Pancreas (tissue), 10 donors: ENCODE data around the gene MIER3. TPM values are rescaled to one million over a fixed set of nuclear protein-coding genes. Genes with fewer than 3 reads are reported as not detected.
"Not testable (repeated sequence)": the region's sequence is repeated elsewhere in the genome, so short reads cannot be mapped to it uniquely, and the experiment has no call there.

Source experiments
- ATAC-seq, 4 donors: fragments of 200-7000 bp; cut with Tn5 transposase; one replicate each; pipeline versions ENCODE4 v1.8.0 to v1.9.1; 2020; ENCODE audit warnings: mild to moderate bottlenecking in 4 of 4, moderate library complexity in 4 of 4
- DNase-seq, 6 donors: peaks; one replicate each; pipeline ENCODE4 v3.0.0-alpha.2; 2020
- FAIRE-seq: peaks from 2 replicates; lab custom pipeline; 2012; peaks lifted over from hg19 to GRCh38; lab: Jason Lieb, UNC
- H3K27ac ChIP-seq, 4 donors: fragments of 200-600 bp; sonication (generic); 1 replicate in 3 of 4; 2 replicates in 1 of 4; pipeline versions ENCODE4 v1.5.0 to v1.8.0; 2020
- H3K27me3 ChIP-seq, 4 donors: fragments of 200-600 bp; one replicate each; pipeline ENCODE4 v1.8.0; 2021
- H3K36me3 ChIP-seq, 3 donors: fragments of 200-600 bp; sonication (generic) in 1 of 3; one replicate each; pipeline versions ENCODE4 v1.5.0 to v1.8.0; 2020 to 2021
- H3K4me1 ChIP-seq, 3 donors: fragments of 200-600 bp; one replicate each; pipeline ENCODE4 v1.8.0; 2021
- H3K4me3 ChIP-seq, 4 donors: fragments of 200-600 bp; sonication (generic) in 2 of 4; one replicate each; pipeline versions ENCODE4 v1.5.0 to v1.8.0; 2020 to 2021
- H3K9me3 ChIP-seq, 4 donors: fragments of 200-600 bp; one replicate each; pipeline ENCODE4 v1.8.0; 2021
- WGBS, 2 donors: extraction: QIAGEN DNeasy Blood & Tissue Kit; methylation state at CpG; one replicate each; pipeline ENCODE4 v1.1.7; 2013; 5-methylcytosine and 5-hydroxymethylcytosine counted together
- intact Hi-C, 3 donors: fragments of 100-400 bp; cut with DNase I; formaldehyde crosslinking; loops; one replicate each; pipeline versions ENCODE4 v1.11.1 to v1.14.2; 2022
- polyA plus RNA-seq, 2 donors: library from polyadenylated mRNA; stranded (reverse); fragments of 200-250 nt; gene quantifications; one replicate each; pipeline ENCODE4 v1.2.3, GENCODE V29; 2013
- total RNA-seq, 6 donors: library from RNA; stranded (reverse); fragmentation: NEBNext Ultra II Directional in 4 of 6; extraction: Animal tissue kit (Norgen Biotek cat#: 25700) in 4 of 6; gene quantifications; one replicate each; pipeline versions ENCODE4 v1.2.1 to v1.2.4, GENCODE V29; 2021 to 2023
- TF ChIP-seq, protein P1 (sequence below), 4 donors: fragments of 200-600 bp; sonication (generic) in 3 of 4; IDR thresholded peaks; one replicate each; pipeline versions ENCODE4 v1.5.0 to v1.8.0; 2021; ENCODE audit warnings: antibody characterized with exemption in 4 of 4
- donor health status: healthy with polysubstance abuse.
- donor health status: DM: no; HTN: no; CAD: no; lungs with moderate emphysema.
- donor health status: DM: no; HTN: no; CAD: no.
- donor health status: control.
- donor health status: control.
- donor health status: Bipolar disorder and iron deficiency.
- donor health status: DM: yes; HTN: yes; CAD: no.
- donor health status: DM: no; HTN: no; CAD: no.
- donor health status: DM: no; HTN: no; CAD: no.
- donor health status: DM: yes; HTN: yes; CAD: no.

The MIER3 gene
- total and polyA plus RNA-seq, 8 donors: 3.8 to 16.3 (median 8.0) TPM

DNA sequence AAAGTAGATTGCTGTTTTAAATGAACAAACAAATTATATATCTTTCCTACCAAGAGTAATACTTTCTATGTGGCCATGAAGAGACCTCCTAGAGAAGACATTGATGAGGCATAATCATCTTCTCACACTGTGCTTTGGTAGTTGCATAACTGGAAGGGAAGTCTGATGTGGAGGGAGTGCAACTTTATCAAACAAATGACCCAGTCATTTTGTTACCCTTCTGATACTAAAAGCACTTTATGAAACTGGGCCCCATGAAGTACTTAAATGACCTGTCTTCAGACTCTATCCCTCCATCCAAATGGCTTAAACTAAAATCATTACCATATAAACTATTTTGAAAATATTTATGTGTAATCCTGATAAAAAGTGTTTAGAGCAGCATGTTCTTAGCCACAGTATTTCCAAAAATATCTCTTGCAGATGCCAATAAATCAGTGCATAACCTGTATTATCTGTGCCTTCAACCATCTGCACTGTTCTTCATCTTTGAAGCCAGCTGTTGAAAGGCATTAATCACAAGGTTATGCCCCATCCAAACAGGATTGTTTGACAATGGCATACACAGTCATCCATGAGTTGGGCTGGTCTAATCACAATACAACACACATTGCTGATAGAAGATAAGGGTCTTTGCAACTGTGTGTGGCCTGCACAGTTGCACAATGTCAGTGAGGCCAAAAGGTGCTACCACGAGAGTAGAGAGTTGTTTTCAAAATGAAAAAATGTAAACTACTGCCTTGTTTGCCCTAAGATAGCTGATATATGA is 31.9 kb upstream of the MIER3 start:
- H3K27ac ChIP-seq: no peak overlapping the region
- H3K27me3 ChIP-seq: no peaks in the 10 kb centered on the region
- no peak for DNase-seq
- no peaks in the 10 kb centered on the region for H3K9me3 ChIP-seq
- no peak for ATAC-seq
- intact Hi-C loops: no loop called here
- H3K36me3 ChIP-seq: no peaks in the 10 kb centered on the region
- 38 to 39% methylated on average over 1 of the region's 1 CpG for WGBS, 2 donors
- no peak overlapping the region for H3K4me3 ChIP-seq
- H3K4me1 ChIP-seq: no peaks in the 10 kb centered on the region
- TF ChIP-seq, protein P1, sequence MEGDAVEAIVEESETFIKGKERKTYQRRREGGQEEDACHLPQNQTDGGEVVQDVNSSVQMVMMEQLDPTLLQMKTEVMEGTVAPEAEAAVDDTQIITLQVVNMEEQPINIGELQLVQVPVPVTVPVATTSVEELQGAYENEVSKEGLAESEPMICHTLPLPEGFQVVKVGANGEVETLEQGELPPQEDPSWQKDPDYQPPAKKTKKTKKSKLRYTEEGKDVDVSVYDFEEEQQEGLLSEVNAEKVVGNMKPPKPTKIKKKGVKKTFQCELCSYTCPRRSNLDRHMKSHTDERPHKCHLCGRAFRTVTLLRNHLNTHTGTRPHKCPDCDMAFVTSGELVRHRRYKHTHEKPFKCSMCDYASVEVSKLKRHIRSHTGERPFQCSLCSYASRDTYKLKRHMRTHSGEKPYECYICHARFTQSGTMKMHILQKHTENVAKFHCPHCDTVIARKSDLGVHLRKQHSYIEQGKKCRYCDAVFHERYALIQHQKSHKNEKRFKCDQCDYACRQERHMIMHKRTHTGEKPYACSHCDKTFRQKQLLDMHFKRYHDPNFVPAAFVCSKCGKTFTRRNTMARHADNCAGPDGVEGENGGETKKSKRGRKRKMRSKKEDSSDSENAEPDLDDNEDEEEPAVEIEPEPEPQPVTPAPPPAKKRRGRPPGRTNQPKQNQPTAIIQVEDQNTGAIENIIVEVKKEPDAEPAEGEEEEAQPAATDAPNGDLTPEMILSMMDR (IDR thresholded peaks at IDR 0.05): no peak
- no peak for FAIRE-seq

DNA sequence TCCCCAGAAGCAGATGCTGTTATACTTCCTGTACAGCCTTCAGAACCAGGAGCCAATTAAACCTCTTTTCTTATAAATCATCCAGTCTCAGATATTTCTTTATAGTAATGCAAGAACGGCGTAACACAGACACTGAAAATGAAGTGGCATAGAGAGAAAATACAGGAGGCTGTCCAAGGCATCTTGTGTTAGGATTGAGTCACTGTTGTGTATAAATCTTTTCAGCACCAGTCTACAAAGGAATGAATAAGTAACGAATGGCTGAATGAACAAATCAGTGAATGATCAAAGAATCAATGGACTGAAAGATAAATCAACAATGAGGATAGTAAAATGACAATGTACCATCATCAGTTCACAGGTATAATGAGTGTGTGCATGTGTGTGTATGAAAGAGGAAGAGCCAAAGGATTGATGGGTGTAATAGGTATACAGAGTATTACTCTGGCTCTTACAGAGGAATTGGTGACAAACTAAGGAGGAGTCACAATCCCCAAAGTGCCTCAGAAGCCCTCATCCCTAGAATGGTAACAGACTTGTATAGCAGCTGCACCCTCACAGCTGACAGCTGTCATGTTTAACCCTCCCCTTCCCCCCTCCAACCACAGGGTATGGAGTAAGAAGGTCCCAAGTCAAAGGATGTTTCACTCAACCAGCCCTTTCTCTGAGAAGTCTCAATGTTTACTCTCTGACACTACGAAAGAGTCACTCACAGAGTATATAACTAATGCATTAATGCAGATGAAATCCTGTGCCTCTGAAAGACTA is 29.8 kb upstream of the MIER3 start:
- intact Hi-C loops: no loop called here
- WGBS, 2 donors: 92% methylated on average over 4 of the region's 4 CpGs
- Histone ChIP-seq H3K9me3 (no peaks in the 10 kb centered on the region), H3K4me3 (no peak overlapping the region), H3K27me3 (no peaks in the 10 kb centered on the region), H3K36me3 (no peaks in the 10 kb centered on the region), H3K27ac (no peak overlapping the region), H3K4me1 (no peaks in the 10 kb centered on the region)
- FAIRE-seq (no peak), ATAC-seq (no peak), DNase-seq (no peak)
- TF ChIP-seq, protein P1 (IDR thresholded peaks at IDR 0.05): no peak

DNA sequence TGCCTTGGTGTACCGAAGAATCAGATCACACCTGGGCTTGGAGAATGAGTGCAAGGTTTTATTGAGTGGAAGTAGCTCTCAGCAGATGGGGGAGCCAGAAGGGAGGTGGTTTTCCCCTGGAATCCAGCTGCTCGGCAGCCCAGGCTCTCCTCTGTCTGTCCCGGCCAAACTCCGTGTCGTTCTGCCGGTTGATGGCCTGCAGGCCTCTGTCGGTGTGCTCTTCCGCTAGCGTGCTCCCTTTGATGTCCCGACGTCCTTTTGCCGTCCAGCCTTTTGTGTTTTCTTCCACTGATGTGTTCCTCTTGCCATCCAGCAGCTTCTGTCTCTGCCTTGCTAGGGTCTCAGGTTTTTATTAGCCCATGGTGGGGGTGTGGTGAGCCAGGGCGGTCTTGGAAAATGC is 28.0 kb upstream of the MIER3 start:
- TF ChIP-seq, protein P1 (IDR thresholded peaks at IDR 0.05): no peak
- Histone ChIP-seq H3K9me3 (no peaks in the 10 kb centered on the region), H3K36me3 (no peaks in the 10 kb centered on the region), H3K4me1 (no peaks in the 10 kb centered on the region), H3K4me3 (no peak overlapping the region), H3K27me3 (no peaks in the 10 kb centered on the region), H3K27ac (no peak overlapping the region)
- 94% methylated on average over 12 to 13 of the region's 13 CpGs for WGBS, 2 donors
- FAIRE-seq (no peak), DNase-seq (no peak), ATAC-seq (no peak)
- intact Hi-C loops: no loop called here

DNA sequence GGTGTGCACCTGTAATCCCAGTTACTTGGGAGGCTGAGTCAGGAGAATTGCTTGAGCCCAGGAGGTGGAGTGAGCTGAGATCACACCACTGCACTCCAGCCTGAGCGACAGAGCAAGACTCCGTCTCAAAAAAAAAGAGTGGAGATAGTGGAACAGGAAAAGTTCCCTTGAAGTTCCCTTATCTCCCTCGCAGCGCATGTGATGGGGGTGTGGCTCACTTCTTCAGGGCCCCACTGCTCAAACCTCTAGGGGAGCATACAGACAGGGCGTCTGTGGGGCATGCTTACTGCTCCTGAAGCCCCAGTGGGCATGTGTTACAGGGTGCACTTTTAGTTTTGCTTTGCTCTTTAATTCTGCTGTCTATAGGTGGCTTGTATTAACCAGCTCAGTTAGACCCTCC is 27.6 kb upstream of the MIER3 start:
- FAIRE-seq, intact Hi-C loops, ATAC-seq, H3K27me3 ChIP-seq, H3K27ac ChIP-seq, H3K4me3 ChIP-seq, H3K9me3 ChIP-seq, H3K36me3 ChIP-seq, H3K4me1 ChIP-seq, DNase-seq: not testable (repeated sequence)
- WGBS, 2 donors: 48 to 72% methylated on average over 4 to 5 of the region's 5 CpGs

DNA sequence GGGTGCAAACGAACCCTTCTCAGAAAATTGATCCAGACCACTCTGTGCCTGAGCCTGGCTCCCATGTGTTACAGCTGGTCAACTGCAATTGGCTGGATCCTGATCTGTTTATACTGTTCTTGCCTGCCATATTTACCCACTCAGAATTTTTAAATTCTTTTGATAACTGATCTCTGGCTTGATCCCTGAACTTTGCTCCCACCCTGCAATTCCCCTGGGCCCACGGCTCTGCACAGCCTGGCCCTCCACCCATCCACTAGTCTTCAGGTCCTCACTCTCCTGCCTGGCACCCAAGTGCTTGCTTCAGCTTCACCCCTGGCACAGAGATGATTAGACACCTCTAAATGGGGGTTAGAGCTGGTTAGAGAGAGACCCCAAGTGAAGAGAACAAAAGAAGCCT is 25.9 kb upstream of the MIER3 start:
- ATAC-seq (no peak), FAIRE-seq (no peak), DNase-seq (no peak)
- H3K27me3 ChIP-seq: peaks cover 0 to 4% (median 0%) of the 10 kb centered on the region in 4 donors
- no peaks in the 10 kb centered on the region for H3K9me3 ChIP-seq
- intact Hi-C loops: no loop called here
- H3K36me3 ChIP-seq: no peaks in the 10 kb centered on the region
- H3K4me3 ChIP-seq: no peak overlapping the region
- TF ChIP-seq, protein P1 (IDR thresholded peaks at IDR 0.05): no peak
- WGBS, 2 donors: 49 to 50% methylated on average over 2 of the region's 2 CpGs
- no peak overlapping the region for H3K27ac ChIP-seq
- no peaks in the 10 kb centered on the region for H3K4me1 ChIP-seq
